Endothelial cell (in vitro differentiated cells): ENCODE measurements around the gene OTUB2. TPM values are rescaled to one million over a fixed set of nuclear protein-coding genes. Genes with fewer than 3 reads are reported as not detected.
A peak's percentile ranks its signal among the peaks of the same experiment; 100 is the strongest.

ENCODE experiments used
- DNase-seq: peaks from one replicate; pipeline ENCODE4 v3.0.0; 2021; ENCODE audit warnings: low spot score
- H3K27ac Mint-ChIP-seq: one replicate; pipeline ENCODE4 v1.8.0; 2021; ENCODE audit warnings: mixed read lengths, inconsistent platforms; ENCODE audit not compliant: unreplicated experiment
- H3K27me3 Mint-ChIP-seq: one replicate; pipeline ENCODE4 v1.8.0; 2021; ENCODE audit warnings: mild to moderate bottlenecking, moderate library complexity, mixed read lengths, inconsistent platforms; ENCODE audit not compliant: unreplicated experiment
- H3K36me3 Mint-ChIP-seq: one replicate; pipeline ENCODE4 v1.8.0; 2021; ENCODE audit warnings: mild to moderate bottlenecking, low read depth, mixed read lengths, inconsistent platforms; ENCODE audit not compliant: unreplicated experiment
- H3K4me1 Mint-ChIP-seq: one replicate; pipeline ENCODE4 v1.8.0; 2021; ENCODE audit warnings: mild to moderate bottlenecking, mixed read lengths, inconsistent platforms; ENCODE audit not compliant: unreplicated experiment
- H3K4me3 Mint-ChIP-seq: one replicate; pipeline ENCODE4 v1.8.0; 2021; ENCODE audit warnings: mild to moderate bottlenecking, mixed read lengths, inconsistent platforms; ENCODE audit not compliant: unreplicated experiment
- H3K9me3 Mint-ChIP-seq: one replicate; pipeline ENCODE4 v1.8.0; 2021; ENCODE audit warnings: mixed read lengths, inconsistent platforms; ENCODE audit not compliant: unreplicated experiment
- total RNA-seq: library from RNA; stranded (reverse); fragmentation: NEBNext Ultra II Directional; extraction: Animal tissue kit (Norgen Biotek cat#: 25700); gene quantifications from one replicate; pipeline ENCODE4 v1.2.1, GENCODE V29; 2021; ENCODE audit not compliant: unreplicated experiment
- TF ChIP-seq, protein P1 (sequence below): fragments of 200-600 bp; sonication (generic); IDR thresholded peaks from one replicate; pipeline ENCODE4 v1.5.0; 2021; ENCODE audit warnings: antibody characterized with exemption; ENCODE audit not compliant: unreplicated experiment

The OTUB2 gene
- total RNA-seq, 1 donor from 2014 or later, result 2.3 TPM

DNA sequence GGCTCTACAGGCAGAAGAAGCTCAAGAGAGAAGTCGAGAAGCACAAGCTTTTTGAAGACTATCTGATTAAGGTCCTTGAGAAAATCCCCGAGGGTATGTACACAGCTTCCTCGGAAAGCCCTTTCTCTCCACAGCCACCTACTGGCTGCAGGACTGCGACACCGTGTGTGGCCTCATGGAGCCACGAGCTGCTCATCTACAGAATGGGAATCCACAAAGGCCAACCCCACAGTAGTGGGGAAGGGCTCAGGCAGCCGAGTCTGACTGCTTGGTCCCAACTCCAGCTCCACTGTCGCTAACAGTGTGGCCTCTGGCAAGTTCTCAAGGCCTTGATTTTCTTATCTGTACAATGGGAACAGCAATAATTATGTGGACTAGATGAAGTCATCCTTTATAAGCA is 26.6 kb upstream of the OTUB2 start:
- no peak overlapping the region for H3K4me3 Mint-ChIP-seq
- H3K27ac Mint-ChIP-seq, result no peak overlapping the region
- no peaks in the 10 kb centered on the region for H3K4me1 Mint-ChIP-seq
- TF ChIP-seq, protein P1, sequence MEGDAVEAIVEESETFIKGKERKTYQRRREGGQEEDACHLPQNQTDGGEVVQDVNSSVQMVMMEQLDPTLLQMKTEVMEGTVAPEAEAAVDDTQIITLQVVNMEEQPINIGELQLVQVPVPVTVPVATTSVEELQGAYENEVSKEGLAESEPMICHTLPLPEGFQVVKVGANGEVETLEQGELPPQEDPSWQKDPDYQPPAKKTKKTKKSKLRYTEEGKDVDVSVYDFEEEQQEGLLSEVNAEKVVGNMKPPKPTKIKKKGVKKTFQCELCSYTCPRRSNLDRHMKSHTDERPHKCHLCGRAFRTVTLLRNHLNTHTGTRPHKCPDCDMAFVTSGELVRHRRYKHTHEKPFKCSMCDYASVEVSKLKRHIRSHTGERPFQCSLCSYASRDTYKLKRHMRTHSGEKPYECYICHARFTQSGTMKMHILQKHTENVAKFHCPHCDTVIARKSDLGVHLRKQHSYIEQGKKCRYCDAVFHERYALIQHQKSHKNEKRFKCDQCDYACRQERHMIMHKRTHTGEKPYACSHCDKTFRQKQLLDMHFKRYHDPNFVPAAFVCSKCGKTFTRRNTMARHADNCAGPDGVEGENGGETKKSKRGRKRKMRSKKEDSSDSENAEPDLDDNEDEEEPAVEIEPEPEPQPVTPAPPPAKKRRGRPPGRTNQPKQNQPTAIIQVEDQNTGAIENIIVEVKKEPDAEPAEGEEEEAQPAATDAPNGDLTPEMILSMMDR, result no peak
- no peak for DNase-seq
- H3K36me3 Mint-ChIP-seq, result no peaks in the 10 kb centered on the region
- H3K9me3 Mint-ChIP-seq, result no peaks in the 10 kb centered on the region
- H3K27me3 Mint-ChIP-seq, result peaks cover 2% of the 10 kb centered on the region

DNA sequence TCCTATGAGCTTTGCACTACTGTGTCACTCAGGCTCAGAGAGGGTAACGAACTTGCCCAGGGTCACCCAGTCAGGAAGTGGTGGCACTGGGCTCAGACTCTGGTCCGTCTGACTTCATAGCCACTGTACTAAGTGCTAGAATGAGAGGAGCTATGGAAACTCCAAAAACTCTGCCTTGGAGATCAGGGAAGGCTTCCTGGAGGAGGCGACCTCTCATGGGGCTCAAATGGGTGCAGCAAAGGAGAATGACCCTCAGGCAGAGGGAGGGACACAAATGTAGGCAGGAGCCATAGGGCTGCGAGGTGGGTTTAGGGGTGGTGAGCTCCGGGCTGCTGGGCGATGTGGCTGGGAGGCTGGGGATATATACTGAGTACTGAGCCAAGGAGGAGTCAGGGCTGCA is 25.9 kb upstream of the OTUB2 start:
- Mint-ChIP-seq H3K36me3 (no peaks in the 10 kb centered on the region), H3K9me3 (no peaks in the 10 kb centered on the region), H3K4me1 (no peaks in the 10 kb centered on the region), H3K27me3 (peaks cover 6% of the 10 kb centered on the region), H3K4me3 (no peak overlapping the region), H3K27ac (no peak overlapping the region)
- no peak for DNase-seq
- TF ChIP-seq, protein P1, result no peak

DNA sequence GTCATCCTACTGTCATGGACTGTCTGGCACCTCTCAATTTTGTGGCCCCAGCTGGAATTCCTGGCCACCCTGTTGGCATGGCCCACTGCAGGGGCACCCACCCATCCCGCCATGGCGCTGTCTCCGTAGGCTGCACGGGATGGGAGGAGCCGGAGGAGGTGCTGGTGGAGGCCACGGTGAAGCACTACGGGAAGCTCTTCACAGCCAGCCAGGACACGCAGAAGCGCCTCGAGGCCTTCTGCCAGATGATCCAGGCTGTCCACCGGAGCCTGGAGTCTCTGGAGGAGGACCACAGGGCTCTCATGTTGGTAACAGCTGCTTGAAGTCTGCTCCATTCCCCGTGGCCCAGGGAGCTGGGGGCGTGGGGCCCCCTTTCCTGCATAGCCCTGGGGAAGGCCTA is 25.1 kb upstream of the OTUB2 start:
- Mint-ChIP-seq H3K27me3 (peaks cover 7% of the 10 kb centered on the region), H3K4me1 (no peaks in the 10 kb centered on the region), H3K27ac (no peak overlapping the region), H3K36me3 (no peaks in the 10 kb centered on the region), H3K4me3 (no peak overlapping the region), H3K9me3 (no peaks in the 10 kb centered on the region)
- no peak for DNase-seq
- TF ChIP-seq, protein P1, result no peak

DNA sequence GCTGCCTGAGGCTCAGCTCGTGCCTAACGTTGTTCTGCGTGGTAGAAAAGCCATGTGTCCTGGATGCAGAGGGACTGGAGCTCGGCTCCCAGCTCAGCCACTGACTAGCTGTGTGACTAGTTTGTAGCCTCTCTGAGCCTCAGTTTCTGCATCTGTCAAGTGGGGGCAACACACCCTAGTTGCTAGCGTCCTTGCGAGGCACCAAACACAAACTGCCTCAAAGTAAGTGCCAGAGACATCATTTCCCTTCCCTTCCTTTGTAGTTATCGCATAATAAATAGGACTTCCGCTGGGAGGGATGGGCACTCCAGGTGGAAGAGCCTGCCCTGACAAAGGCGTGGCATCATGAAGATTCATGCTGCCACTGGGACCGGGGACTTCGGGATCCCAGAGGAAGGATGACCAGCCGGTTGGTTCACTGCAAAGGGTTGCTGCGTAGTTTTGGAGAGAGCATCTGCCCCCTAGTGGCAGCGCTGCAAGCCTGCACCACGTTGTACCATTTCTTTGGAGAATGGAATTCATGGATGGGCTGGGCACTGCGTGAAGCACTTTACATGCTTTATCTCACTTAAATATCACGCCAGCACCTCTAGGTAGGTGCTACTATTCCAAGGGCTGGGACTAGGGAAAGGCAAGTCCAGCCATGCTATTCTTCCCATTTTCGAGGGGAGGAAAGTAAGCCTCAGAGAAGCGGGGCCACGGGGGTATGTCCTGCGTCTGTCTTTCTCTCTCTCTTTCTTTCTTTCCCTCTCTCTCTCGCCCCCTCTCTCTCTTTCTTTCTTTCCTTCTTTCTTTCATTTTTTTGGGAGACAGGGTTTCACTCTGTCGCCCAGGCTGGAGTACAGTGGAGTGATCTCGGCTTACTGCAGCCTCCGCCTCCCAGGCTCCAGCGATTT is 24.4 kb upstream of the OTUB2 start:
- H3K27me3 Mint-ChIP-seq, result peaks cover 7% of the 10 kb centered on the region
- no peaks in the 10 kb centered on the region for H3K36me3 Mint-ChIP-seq
- H3K4me3 Mint-ChIP-seq, result no peak overlapping the region
- TF ChIP-seq, protein P1, result peak; percentile 95
- DNase-seq, result peak; percentile 64
- H3K9me3 Mint-ChIP-seq, result no peaks in the 10 kb centered on the region
- no peak overlapping the region for H3K27ac Mint-ChIP-seq
- H3K4me1 Mint-ChIP-seq, result no peaks in the 10 kb centered on the region

DNA sequence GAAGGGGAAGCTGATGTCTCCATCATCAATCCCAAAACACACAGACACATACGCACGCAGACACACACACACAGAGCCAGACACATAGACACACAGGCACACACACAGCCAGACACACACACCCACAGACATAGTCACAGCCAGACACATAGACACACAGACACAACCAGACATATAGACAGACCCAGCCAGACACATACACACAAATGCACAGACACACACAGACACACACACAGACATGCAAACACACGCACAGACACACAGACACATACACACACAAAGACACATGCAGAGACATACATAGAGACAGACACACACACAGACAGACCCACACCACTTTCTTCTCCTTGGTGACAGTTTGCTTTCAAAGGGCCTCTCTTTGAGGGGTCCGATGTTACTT is 22.7 kb upstream of the OTUB2 start:
- H3K27me3 Mint-ChIP-seq, result peaks cover 7% of the 10 kb centered on the region
- H3K9me3 Mint-ChIP-seq, result no peaks in the 10 kb centered on the region

More for the DNA sequence above, 22.7 kb upstream of the OTUB2 start:
- DNase-seq, result no peak
- Mint-ChIP-seq H3K4me1 (no peaks in the 10 kb centered on the region), H3K36me3 (no peaks in the 10 kb centered on the region), H3K4me3 (no peak overlapping the region), H3K27ac (no peak overlapping the region)
- TF ChIP-seq, protein P1, result no peak
